Fibroblast of peridontal ligament (primary cell): ENCODE measurements around the gene KRT5.
A peak's percentile ranks its signal among the peaks of the same experiment; 100 is the strongest.

Experiments
- DNase-seq: peaks from one replicate; pipeline ENCODE4 v3.0.0-alpha.2; 2010; ENCODE audit errors: extremely low read depth

The KRT5 gene

DNA sequence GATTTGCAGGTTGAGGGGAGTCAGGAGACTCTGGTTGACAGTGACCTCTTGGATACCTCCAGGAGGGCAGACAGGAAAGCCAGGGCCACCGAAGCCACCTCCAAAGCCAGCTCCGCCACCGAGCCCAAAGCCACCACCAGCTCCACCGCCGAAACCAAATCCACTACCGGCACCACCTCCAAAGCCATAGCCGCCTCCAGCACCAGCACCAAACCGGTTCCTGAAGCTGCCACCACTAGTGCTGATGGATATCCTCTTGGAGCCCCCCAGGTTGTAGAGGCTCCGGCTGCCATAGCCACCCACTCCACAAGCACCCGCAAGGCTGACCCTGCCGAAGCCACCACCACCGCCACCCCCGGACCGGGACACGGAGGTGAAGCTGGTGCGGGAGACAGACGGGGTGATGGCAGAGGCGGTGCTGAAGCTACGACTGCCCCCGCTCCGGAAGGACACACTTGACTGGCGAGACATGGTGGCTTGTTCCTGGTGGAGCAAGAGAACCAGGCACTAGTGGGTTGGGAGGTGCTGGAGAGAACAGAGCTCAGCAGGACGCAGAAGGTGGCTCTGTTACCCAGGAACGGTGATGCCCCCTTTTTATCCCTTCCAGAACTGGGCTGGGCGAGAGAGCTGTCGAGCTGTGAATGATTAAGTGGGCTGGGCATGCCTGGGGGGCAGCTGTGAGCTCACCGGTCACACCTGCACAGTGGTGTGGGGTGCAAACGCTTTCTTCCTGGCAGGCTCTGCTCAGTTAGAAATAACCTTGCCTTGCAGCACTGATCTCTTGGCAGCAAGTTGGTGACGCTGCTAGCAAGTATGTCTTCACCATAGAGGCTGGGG, at the start of gene KRT5:
KRT5 (minus strand) TSS at position 569 of the 837 bp plus-strand sequence; CDS start at position 471, 98 bp downstream.
- no peak for DNase-seq

DNA sequence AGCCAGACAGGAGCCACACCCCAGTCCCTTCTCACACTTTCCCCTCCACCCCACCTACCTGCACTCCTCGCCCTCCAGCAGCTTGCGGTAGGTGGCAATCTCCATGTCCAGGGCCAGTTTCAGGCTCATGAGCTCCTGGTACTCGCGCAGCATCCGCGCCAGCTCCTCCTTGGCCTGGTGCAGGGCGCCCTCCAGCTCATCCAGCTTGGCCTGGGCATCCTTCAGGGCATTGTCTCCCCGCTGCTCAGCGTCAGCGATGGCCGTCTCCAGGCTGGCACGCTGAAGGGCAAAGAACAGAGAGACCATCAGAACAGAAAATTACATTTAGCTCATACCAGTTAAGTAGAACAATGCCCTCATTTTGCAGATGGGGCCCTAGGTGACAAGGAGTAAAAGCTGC, 47.9 kb upstream of the KRT5 start:
- DNase-seq: no peak

DNA sequence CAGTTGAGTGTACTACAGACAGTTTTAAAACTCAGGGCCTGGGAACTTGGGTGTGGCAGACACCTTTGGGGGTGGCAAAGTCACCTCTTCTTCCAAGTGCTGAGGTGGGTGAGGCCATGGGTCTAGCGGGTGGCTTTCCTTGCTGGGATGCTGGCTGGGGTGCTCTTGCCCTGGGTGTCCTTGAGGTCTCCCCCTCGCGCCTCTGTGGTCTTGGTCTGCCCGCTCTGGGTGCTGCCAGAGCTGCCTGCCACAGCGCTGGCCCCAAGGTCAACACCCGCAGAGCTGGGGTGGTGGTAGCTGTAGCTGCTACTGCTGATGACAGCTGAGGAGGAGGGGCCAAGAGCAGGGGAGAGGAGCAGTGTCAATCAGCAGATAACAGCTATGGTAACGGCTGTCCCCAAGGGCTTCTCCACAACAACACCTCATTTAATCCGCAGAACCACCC, 46.7 kb upstream of the KRT5 start:
- DNase-seq: no peak

DNA sequence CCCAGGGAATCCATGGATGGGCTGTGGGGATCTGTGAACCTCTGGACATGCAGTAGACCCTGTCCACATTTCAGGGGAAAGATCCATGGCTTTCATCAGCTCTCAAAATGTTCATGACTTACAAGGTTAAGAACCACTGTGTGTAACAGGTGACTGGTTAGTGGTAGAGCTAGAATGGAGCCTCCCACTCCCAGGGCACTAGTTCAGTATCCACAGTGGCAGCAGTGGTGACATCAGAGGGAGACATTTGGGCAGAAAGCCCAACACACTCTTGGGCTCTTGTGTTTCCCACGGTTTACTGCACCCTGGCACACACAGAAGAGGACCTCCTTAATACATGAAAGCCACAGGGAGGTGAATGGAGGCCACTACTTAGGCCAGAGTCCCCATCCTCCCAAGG, 44.4 kb upstream of the KRT5 start:
- no peak for DNase-seq

DNA sequence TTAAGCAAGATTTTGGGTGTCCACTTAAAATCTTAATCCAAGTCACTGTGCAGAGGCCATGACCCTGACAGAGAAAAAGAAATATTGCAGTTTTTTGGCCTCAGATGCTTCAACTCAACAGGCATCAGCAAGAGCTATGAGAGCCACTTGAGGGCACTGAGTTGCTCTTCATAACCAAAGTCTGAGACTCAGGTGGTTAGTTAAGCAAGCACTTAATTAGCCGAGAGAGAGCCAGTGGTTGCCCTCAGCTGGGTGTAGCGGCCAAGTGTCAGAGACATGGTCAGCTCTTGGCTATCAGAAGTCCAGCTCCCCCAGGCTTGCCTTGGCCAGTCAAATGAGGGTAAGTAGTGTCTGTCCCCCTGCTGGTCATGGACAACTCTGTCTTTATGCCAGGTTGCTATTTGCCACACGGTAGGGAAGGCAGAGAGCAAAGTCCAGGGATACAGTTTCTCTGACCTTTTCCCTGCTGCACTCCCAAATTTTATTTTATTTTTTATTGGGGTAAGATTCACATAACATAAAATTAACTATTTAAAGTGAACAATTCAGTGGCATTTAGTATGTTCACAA, 41.8 kb upstream of the KRT5 start:
- DNase-seq: no peak

DNA sequence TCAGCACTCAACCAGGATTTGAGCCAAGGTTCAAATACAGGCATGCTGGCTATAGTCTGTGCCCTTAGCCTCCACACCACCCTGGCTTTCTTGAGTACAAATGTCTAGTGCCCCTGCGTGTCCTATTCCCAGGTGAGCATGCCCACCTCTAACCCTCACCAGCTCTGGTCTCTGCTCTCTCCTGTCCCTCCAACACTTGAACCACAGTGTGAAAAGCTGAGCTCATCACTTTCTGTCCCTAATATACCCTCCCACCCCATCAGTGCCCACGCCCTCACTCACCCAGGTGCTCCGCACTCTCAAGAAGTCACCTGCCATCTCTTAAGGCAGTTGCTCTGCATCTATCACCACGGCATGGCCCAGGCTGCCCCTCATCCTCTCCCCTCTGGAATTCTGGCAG, 39.8 kb upstream of the KRT5 start:
- DNase-seq: no peak

DNA sequence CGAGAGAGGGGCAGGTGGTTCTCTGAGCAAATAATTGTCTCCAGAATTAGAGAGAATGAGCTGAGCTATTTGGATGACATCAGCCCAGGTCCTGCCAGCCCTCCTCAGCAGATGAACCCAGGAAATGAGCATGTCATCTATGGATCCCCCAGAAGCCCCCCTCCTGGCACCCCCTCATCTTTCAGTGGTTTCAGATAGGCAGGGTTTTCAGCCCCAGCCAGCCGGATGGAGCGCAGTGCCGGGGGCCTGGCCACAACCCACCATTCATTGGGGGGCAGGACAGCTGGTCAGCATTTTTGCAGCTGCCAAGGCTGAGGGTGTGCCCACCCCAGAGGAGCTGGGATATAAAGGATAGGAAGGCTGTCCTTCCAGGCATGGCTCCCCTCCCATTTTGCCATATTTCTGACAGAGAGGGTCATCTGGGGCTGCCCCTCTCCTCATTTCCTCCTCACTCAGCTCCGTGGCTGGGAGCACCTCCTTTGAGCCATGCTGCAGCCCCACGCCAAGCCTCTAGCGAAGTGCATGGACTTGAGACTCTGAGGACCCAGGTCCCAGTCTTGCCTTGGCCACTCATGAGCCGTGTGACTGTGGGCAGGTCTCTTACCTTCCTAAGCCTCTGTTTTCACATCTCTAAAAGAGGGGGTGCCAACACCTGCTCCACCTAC, 38.7 kb upstream of the KRT5 start:
- DNase-seq: no peak

DNA sequence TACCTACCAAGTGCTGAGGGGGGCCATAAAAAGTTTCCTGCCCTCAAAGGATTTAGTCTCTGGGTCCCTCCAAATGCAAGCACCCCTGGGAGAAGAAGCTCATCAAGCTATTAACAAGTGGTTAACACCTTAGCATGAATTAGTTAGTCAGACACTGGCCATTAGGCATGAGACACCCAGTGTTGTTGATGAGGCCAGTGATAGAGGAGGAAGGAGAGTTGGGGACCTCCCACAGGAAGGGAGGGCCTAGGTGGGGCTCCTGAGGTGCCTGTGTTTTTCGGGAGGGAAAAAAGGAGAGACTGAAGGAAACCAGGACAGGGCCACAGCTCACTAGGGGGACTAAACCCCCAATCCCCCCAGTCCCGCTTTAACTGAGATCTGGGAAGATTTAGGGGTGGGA, 37.3 kb upstream of the KRT5 start:
- DNase-seq: no peak

DNA sequence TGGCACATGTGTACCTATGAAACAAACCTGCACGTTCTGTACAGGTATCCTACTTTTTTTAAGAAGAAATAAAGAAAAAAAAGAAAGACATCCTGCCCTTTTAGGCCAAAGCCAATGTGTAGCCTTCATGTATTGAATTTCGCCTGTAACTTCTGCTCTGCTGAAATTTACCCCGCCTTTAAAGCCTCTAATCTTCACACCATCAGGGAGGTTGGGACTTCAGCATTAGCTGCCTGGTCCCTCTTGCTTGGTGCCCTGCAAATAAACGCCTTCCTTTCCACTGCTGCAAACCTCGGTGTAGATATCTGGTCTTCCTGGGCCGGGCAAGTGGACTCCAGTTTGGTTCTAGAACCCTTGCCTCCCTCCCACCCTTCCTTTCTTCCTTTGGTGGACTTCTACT, 35.4 kb upstream of the KRT5 start:
- no peak for DNase-seq

DNA sequence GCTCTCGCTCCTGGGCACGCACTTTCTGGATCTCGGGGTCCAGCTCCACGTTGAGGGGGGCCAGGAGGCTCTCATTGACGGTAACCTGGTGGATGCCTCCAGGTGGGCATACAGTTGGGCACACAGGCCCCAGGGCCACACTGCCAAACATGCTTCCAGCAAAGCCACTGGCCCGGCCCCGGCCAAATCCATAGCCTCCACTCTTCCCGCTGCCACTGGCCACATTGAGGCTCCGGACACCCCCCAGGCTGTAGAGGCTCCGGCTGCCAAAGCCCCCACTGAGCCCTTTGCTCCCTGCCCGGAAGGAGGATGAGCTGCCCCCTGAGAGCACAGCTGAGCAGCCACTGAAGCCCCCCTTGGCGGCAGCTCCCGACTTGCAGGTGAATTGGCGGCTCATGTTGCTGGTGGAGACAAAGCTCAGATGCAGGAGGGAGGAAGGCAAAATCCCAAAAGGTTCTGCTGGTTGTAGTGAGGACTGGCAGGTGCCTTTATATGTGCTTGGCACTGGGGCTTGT, 32.5 kb upstream of the KRT5 start, which contains the start of gene KRT71:
KRT71 (minus strand) TSS at position 465 of the 515 bp plus-strand sequence; CDS start at position 397, 68 bp downstream.
- no peak for DNase-seq

DNA sequence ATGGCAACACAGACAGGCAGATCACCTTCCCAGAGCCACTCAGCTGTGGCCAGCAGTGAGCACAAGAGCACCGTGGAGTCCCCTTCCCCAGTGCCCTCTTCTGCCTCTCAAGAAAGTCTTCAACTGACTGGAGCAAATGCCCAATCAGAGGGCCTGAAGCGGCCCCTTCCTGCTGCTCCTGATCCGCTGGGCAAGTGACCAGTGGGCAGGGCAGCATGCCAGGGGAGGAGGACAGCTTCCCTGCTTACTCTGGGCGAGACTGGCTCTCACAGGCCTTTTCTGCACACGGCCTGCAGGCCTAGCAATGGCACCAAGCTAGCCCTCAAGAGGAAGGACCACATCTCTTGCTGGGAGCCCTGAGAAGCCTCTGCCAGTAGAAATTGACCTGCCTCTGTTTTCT, 31.9 kb upstream of the KRT5 start:
- DNase-seq: no peak

DNA sequence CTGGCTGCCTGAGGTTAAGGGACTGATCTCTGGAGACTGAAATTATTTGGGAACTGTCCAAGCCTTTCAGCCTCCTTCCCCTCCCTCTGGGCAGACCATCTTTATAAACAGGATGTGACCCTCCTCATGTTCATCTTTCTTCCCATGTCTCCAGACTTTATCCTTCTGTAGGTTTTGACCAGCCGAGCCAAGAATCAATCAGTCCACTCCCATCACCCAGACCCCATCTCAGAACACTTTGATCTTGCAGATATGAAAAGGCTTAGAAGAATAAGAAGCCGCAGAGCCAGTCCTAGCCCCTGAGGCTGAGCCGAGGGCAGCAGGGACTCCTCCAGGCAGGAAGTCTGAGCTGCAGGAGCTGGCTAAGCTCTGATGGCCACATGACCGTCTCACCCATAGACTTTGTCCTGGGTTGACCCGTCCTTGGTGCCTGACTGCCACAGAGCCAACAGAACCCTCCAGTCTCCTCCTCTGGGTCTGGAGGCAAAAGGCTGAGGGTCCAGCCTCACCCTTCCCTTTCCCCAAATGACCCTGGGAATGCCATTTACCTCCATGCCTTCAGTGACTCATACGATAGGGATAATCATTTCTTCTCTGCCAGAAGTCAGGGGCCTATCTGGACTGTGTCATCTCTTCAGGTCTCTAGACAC, 31.1 kb upstream of the KRT5 start:
- DNase-seq: no peak

DNA sequence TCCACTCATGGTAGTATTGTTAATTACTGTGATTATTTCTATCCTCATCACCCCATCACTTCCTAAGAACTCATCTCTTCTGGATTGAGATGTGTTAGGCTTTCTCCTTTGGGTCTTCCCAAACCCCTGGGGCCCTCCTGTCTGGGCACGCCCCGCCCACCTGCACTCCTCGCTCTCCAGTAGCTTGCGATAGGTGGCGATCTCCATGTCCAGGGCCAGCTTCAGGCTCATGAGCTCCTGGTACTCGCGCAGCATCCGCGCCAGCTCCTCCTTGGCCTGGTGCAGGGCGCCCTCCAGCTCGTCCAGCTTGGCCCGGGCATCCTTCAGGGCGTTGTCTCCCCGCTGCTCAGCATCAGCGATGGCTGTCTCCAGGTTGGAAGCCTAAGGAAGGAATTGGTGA, 25.9 kb upstream of the KRT5 start:
- no peak for DNase-seq

DNA sequence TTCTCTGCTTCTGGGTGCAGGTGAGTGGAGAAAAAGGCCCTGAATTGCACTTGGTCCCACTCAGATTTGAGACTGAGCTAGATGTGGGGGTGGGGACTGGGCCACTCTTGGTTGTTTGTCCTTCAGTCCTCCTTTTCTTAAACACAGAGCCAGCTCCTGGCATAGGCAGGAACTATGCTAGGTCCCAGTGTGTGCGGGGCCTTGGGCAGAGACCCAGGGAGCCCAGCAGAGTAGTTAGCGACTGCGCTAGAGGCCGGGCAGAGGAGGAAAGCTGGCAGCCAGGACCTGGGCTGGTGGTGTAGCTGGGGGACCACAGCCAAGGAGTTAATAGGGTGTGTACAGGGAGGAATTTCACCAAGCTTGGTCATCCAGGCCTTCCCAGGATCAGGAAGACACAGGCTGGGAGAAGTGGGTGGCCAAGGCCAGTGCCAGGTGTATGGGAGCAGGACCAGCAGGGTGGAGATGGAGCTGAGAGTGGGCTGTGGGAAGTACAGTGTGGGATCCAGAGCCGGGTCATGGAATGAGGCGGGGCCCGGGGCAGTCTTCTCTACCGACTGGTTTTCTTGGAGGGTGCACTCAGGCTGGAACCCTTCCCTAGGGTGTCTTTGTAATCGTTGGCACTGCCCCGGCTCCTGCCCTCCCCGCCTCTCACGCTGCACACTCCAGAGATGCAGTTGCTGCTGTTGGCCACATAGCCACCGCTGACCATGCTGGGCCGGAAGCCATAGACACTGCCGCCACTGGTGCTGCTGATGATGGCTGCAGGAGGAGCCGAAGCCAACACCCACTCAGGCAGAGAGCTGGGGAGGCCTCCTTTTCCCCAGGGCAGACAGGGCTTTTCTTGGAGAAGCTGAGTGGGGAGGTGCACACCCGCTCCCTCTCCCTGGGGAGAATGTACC, 24.0 kb upstream of the KRT5 start:
- DNase-seq: no peak

DNA sequence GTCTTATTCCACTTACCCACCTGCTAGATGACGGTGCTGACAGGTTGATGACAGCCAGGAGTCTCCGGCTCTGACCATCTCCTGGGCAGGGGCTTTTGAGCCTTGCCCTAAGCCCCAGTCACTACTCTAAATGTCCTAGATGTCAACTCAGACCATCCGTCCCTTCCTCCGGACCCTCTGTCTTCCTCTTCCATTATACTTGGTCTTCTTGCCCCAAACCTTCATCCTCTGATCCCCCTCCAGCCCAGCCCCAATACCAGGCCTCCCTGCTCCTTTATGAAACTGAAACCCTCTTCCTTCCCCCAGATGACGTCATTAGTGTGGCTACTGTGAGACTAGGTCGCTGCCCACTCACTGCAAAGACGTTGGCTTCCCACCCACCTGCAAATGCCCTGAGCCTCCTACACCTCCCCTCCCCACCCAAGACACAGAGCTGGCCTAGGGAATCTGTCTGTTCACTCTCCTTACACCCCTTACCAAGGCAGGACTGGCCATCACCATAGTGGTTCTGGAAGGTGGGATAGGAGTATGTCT, 22.7 kb upstream of the KRT5 start:
- no peak for DNase-seq

DNA sequence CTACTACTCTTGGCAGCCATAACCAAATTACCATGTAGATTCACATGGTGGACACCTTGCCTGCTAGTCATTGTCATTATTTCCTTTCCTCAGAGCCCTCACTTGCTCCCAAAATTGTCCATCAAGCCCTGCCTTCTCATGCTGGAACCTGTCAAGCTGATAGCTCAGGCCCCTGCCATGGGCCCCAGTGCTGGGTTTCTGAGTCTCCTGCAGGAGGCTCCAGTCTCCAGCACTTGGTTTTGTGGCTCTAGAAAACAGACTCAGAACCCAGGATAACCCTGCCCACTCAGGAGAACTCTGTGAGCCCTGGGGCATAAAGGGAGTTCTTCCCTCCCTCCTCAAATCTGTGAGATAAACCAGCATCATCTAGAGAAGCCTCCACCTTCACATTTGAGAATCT, 22.0 kb upstream of the KRT5 start:
- no peak for DNase-seq

DNA sequence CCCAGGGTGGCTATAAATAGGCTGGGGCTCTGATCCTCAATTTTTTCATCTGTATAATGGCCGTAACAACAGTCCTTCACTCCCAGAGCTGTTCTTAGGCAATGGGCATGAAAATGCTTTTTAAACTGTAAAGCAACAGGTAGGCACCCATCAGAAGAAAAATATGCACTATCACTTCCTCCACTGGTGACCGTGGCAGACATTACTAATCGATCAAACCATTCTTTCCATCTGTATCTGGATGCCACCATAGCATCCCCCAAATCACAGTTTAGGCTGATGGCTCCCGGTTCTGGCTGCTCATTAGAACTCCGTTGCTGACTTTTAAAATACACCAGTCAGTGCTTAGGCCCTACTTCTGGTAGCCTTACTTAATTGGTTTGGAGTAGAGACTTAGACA, 21.5 kb upstream of the KRT5 start:
- no peak for DNase-seq

DNA sequence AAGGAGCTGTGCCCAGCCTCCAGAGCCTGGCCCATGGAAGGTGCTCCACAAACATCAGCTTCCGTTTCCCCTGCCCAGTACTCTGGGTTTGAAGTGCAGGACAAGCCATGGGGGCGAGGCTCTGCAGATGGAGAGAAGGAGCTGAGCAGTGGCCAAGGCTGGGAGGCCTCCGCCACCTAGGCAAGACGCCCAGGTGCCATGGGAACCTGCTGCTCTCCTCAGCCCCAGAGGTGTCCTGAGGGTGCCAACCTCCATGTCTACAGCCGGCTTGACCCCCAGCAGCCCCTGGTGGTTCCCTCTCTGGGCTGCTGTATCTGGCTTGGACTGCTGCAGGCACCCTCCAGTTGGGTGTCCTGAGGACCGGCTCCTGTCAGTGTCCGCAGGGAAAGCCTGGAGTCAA, 20.3 kb upstream of the KRT5 start:
- DNase-seq: no peak

DNA sequence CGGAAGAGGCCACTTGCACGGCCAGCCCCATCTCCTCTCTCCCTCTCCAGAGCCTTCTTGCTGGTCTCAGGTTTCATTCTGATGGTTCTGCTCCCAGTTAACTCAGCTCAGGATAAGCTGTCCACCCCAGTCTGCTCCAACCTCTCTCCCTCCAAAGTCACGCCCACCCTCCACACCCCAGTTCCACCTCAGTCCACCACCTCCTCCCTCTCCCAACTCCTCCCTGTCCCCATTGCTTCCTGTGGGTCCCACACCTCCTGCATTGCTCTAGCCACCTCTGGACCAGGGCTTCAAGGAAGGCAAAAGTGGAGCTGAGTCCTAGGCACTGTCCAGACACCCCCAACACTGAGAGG, 19.6 kb upstream of the KRT5 start:
- DNase-seq: no peak

DNA sequence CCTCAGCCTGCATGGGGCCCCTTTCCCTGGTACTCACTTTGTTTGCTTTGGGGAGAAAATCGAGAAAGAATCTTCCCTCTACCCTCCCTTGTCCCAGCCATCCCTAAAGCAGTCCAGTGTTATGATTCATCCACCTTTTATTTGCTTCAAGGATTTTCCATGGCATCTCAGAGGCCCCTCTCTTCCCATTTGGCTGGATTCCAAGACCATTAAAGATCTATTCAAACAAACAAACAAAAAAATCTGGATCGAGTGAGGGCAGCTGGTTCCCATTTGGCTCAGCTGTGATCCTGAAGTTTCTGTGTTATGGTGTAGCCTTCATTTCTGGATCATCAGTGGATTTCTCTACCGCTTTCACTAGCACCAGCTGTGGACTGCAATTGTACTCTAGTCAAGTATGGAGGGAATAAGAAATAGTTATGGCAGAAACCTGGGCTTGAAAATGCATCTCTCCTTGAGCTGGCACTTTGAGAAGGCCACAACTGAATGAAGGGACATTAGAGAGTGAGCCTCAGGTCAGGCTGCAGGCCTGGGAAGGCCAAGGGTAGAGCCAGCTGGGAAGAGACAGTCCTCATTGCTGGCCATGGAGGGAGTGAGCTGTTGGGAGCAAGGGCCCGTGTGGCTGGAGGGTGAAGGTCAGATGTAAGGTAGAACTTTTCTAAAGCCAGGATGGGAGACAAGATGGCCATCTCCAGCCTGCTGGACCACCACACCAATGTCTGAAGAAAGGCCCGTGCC, 19.1 kb upstream of the KRT5 start:
- peak; percentile 26 for DNase-seq
